Omental fat pad (tissue), 4 donors: ENCODE results near the gene BANF1. TPM values are rescaled to one million over a fixed set of nuclear protein-coding genes. Genes with fewer than 3 reads are reported as not detected.

Experiments
- ATAC-seq: fragments of 150-250 bp; one replicate; pipeline ENCODE4 v1.9.1; 2016; ENCODE audit warnings: mild to moderate bottlenecking, moderate library complexity; ENCODE audit not compliant: low FRiP score
- DNase-seq: peaks from one replicate; pipeline ENCODE4 v3.0.0-alpha.2; 2019; ENCODE audit warnings: low spot score
- CTCF ChIP-seq, 3 donors: fragments of 450-650 bp; IDR thresholded peaks; one replicate each; pipeline ENCODE4 v1.5.1; 2016 to 2017; ENCODE audit warnings: antibody characterized with exemption in 3 of 3, mild to moderate bottlenecking in 3 of 3, moderate library complexity in 2 of 3
- total RNA-seq, 4 donors: library from RNA; depleted of rRNA; stranded (reverse); fragments of >200 nt; gene quantifications; one replicate each; pipeline ENCODE4 v1.1.0, GENCODE V29; 2016

Gene BANF1
- total RNA-seq = 10 to 100 TPM; 24.6 to 40.8 (median 33.0) TPM

GRCh38 chr11:66001942-66002647 lies at the start of gene BANF1, which contains the start of gene EIF1AD:
Gene BANF1, plus strand, starts transcription at chr11:66002503. Its CDS starts 748 bp downstream, at chr11:66003251.
Gene EIF1AD, minus strand, starts transcription at chr11:66002157. Its CDS starts 1,768 bp downstream, at chr11:66000389.
- ATAC-seq = peak; percentile 93
- DNase-seq = peak; percentile 79
- no peak for TF ChIP-seq CTCF (IDR thresholded peaks at IDR 0.05)

GRCh38 chr11:65953471-65953870 lies 48.8 kb upstream of the BANF1 start:
- ATAC-seq (no peak), DNase-seq (no peak)
- TF ChIP-seq CTCF (IDR thresholded peaks at IDR 0.05) = no peak

- DNase-seq = no peak
- TF ChIP-seq CTCF (IDR thresholded peaks at IDR 0.05) = no peak
- no peak for ATAC-seq
Observed at GRCh38 chr11:65954771-65955170, 47.5 kb upstream of the BANF1 start.

- DNase-seq = no peak
- no peak for ATAC-seq
- TF ChIP-seq CTCF (IDR thresholded peaks at IDR 0.05) = no peak
Observed at GRCh38 chr11:65958291-65958690, 44.0 kb upstream of the BANF1 start.

GRCh38 chr11:65958774-65959420 lies 43.4 kb upstream of the BANF1 start:
- TF ChIP-seq CTCF (IDR thresholded peaks at IDR 0.05) = no peak
- no peak for ATAC-seq
- DNase-seq = no peak

- DNase-seq (no peak), ATAC-seq (no peak)
- TF ChIP-seq CTCF (IDR thresholded peaks at IDR 0.05) = no peak
Observed at GRCh38 chr11:65960824-65961266, 41.5 kb upstream of the BANF1 start.
